HEK293 (cell line): ENCODE measurements around the gene LARGE1.
A peak's percentile ranks its signal among the peaks of the same experiment; 100 is the strongest.

ENCODE experiments used
- CTCF ChIA-PET: fragments of 350-600 bp; formaldehyde crosslinking; extraction: SDS; loops from one replicate; lab custom pipeline; 2021; ENCODE audit warnings: antibody characterized with exemption; lab: Yijun Ruan, JAX
- POLR2A ChIA-PET: fragments of 300-600 bp; formaldehyde crosslinking; extraction: SDS; loops from one replicate; lab custom pipeline; 2020; ENCODE audit warnings: antibody characterized with exemption, inconsistent platforms; lab: Yijun Ruan, JAX
- H3K27ac ChIP-seq: fragments of 200-500 bp; sonication (Bioruptor generic); 2 replicates; pipeline ENCODE4 v1.5.1; 2014; ENCODE audit warnings: low read depth, low read length, control low read depth, inconsistent platforms; ENCODE audit errors: extremely low read depth
- H3K36me3 ChIP-seq, 2 experiments: fragments of 200-500 bp in 1 of 2; sonication (Bioruptor generic) in 1 of 2; 1 replicate in 1 of 2; 2 replicates in 1 of 2; pipeline ENCODE4 v1.5.1; 2014 to 2017; ENCODE audit warnings: inconsistent platforms in 2 of 2, low read length in 2 of 2; ENCODE audit not compliant: control insufficient read depth in 2 of 2, insufficient read depth in 1 of 2
- H3K4me1 ChIP-seq: fragments of 200-500 bp; sonication (Bioruptor generic); 2 replicates; pipeline ENCODE4 v1.5.1; 2014; ENCODE audit warnings: mild to moderate bottlenecking, low read length, inconsistent platforms; ENCODE audit not compliant: control insufficient read depth, insufficient read depth
- H3K4me3 ChIP-seq: 2 replicates; pipeline ENCODE4 v1.5.1; 2011; ENCODE audit warnings: low read depth, mild to moderate bottlenecking, control low read depth, low read length, moderate library complexity
- H3K9me3 ChIP-seq: fragments of 200-500 bp; sonication (Bioruptor generic); 2 replicates; pipeline ENCODE4 v1.5.1; 2014; ENCODE audit warnings: low read depth, low read length, inconsistent platforms; ENCODE audit not compliant: control insufficient read depth, insufficient read depth
- ATF2 ChIP-seq: fragments of 450-650 bp; formaldehyde crosslinking; IDR thresholded peaks from 2 replicates; pipeline ENCODE4 v1.5.1; 2016; ENCODE audit warnings: missing biosample characterization, missing genetic modification characterization, low read depth
- BCL11A ChIP-seq: fragments of 450-650 bp; formaldehyde crosslinking; IDR thresholded peaks from 2 replicates; pipeline ENCODE4 v1.5.1; 2016; ENCODE audit warnings: low read depth, missing biosample characterization, missing genetic modification characterization
- PRDM6 ChIP-seq: fragments of 450-650 bp; formaldehyde crosslinking; IDR thresholded peaks from 2 replicates; pipeline ENCODE4 v1.5.1; 2017; ENCODE audit warnings: missing biosample characterization, missing genetic modification characterization
- RBAK ChIP-seq: fragments of 450-650 bp; formaldehyde crosslinking; IDR thresholded peaks from 2 replicates; pipeline ENCODE4 v1.5.1; 2016; ENCODE audit warnings: missing biosample characterization, missing genetic modification characterization
- SP7 ChIP-seq: fragments of 450-650 bp; formaldehyde crosslinking; IDR thresholded peaks from 2 replicates; pipeline ENCODE4 v1.5.1; 2016; ENCODE audit warnings: missing biosample characterization, missing genetic modification characterization
- ZBTB10 ChIP-seq: fragments of 450-650 bp; formaldehyde crosslinking; IDR thresholded peaks from 2 replicates; pipeline ENCODE4 v1.5.1; 2016; ENCODE audit warnings: missing biosample characterization, missing genetic modification characterization
- ZBTB8A ChIP-seq: fragments of 450-650 bp; formaldehyde crosslinking; IDR thresholded peaks from 2 replicates; pipeline ENCODE4 v1.5.1; 2016; ENCODE audit warnings: missing biosample characterization, missing genetic modification characterization
- ZNF112 ChIP-seq: fragments of 450-650 bp; formaldehyde crosslinking; IDR thresholded peaks from 2 replicates; pipeline ENCODE4 v1.5.0; 2017; ENCODE audit warnings: missing biosample characterization, missing genetic modification characterization
- ZNF114 ChIP-seq: fragments of 450-650 bp; formaldehyde crosslinking; IDR thresholded peaks from 2 replicates; pipeline ENCODE4 v1.5.0; 2017; ENCODE audit warnings: missing biosample characterization, missing genetic modification characterization
- ZNF19 ChIP-seq: fragments of 450-650 bp; formaldehyde crosslinking; IDR thresholded peaks from 2 replicates; pipeline ENCODE4; 2016; ENCODE audit warnings: missing biosample characterization, missing genetic modification characterization, low read depth
- ZNF221 ChIP-seq: fragments of 450-650 bp; formaldehyde crosslinking; IDR thresholded peaks from 2 replicates; pipeline ENCODE4 v1.5.1; 2017; ENCODE audit warnings: missing biosample characterization, missing genetic modification characterization, borderline replicate concordance
- ZNF280D ChIP-seq: fragments of 450-650 bp; formaldehyde crosslinking; IDR thresholded peaks from 2 replicates; pipeline ENCODE4 v1.5.1; 2016; ENCODE audit warnings: missing biosample characterization, missing genetic modification characterization
- ZNF341 ChIP-seq: fragments of 450-650 bp; formaldehyde crosslinking; IDR thresholded peaks from 2 replicates; pipeline ENCODE4; 2016; ENCODE audit warnings: low read depth, missing biosample characterization, missing genetic modification characterization
- ZNF433 ChIP-seq: fragments of 450-650 bp; formaldehyde crosslinking; IDR thresholded peaks from 2 replicates; pipeline ENCODE4 v1.5.1; 2016; ENCODE audit warnings: missing biosample characterization, missing genetic modification characterization, low read depth
- ZNF529 ChIP-seq: fragments of 450-650 bp; formaldehyde crosslinking; IDR thresholded peaks from 2 replicates; pipeline ENCODE4 v1.5.1; 2017; ENCODE audit warnings: missing genetic modification characterization, missing biosample characterization; ENCODE audit not compliant: insufficient replicate concordance
- ZNF548 ChIP-seq: fragments of 450-650 bp; formaldehyde crosslinking; IDR thresholded peaks from 2 replicates; pipeline ENCODE4 v1.5.1; 2016; ENCODE audit warnings: missing biosample characterization, missing genetic modification characterization
- ZNF580 ChIP-seq: fragments of 450-650 bp; formaldehyde crosslinking; IDR thresholded peaks from 2 replicates; pipeline ENCODE4 v1.5.1; 2016; ENCODE audit warnings: missing biosample characterization, missing genetic modification characterization
- ZNF629 ChIP-seq: fragments of 450-650 bp; formaldehyde crosslinking; IDR thresholded peaks from 2 replicates; pipeline ENCODE4 v1.5.1; 2017; ENCODE audit warnings: missing biosample characterization, missing genetic modification characterization
- ZNF785 ChIP-seq: fragments of 450-650 bp; formaldehyde crosslinking; IDR thresholded peaks from 2 replicates; pipeline ENCODE4 v1.5.1; 2016; ENCODE audit warnings: missing biosample characterization, missing genetic modification characterization
- ZNF792 ChIP-seq: fragments of 450-650 bp; formaldehyde crosslinking; IDR thresholded peaks from 2 replicates; pipeline ENCODE4 v1.5.1; 2016; ENCODE audit warnings: missing biosample characterization, missing genetic modification characterization
- ZSCAN16 ChIP-seq: fragments of 450-650 bp; formaldehyde crosslinking; IDR thresholded peaks from 2 replicates; pipeline ENCODE4 v1.5.1; 2016; ENCODE audit warnings: missing biosample characterization, missing genetic modification characterization
- TF ChIP-seq, protein P1 (sequence below): fragments of 450-650 bp; formaldehyde crosslinking; IDR thresholded peaks from 2 replicates; pipeline ENCODE4 v1.5.1; 2016; ENCODE audit warnings: missing biosample characterization, missing genetic modification characterization

LARGE1 gene

DNA sequence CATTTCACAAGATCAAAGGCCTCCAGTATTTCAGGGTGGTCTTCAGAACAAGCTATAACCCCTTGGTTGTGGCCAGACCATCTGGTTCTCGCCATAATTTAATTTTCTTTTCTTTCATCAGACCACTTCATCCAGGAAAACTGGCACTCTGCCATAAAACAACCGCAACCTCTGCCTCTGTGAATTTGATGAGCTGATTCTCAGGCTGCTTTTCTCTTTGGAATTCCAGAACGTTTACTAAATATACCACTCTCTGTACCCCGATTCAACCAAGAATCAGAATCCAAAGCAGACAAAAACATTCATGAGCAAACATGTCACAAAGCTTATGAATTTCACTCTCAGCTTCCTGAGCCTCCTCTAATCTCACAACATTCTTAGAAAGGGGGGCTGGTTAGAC is 530.3 kb downstream of the LARGE1 start (continued):
- TF ChIP-seq ZNF280D (tag by site-specific recombination) (no peak), ZBTB10 (no peak), BCL11A (tag by site-specific recombination) (no peak), ZNF548 (no peak)
- TF ChIP-seq, protein P1, sequence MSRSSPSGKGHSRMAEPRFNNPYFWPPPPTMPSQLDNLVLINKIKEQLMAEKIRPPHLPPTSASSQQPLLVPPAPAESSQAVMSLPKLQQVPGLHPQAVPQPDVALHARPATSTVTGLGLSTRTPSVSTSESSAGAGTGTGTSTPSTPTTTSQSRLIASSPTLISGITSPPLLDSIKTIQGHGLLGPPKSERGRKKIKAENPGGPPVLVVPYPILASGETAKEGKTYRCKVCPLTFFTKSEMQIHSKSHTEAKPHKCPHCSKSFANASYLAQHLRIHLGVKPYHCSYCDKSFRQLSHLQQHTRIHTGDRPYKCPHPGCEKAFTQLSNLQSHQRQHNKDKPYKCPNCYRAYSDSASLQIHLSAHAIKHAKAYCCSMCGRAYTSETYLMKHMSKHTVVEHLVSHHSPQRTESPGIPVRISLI (tag by site-specific recombination), result no peak

DNA sequence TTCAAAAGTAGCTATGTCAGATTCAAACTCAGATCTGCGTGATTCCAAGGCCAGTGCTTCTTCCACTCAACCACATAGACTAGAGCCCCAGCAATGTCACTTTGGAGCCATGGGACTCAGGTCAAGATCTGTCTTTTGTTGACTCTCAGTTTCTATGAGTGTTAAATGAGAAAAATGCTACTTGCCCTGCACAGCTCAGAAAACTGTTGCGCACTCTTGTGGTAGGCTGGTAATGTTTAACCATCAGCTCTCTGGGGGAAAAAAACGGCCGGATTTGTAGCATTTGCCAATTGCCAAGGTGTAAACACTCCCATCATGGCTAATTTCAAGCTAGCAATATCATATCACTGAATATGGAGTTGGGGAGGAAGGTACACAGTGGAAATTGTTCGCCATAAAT is 534.0 kb downstream of the LARGE1 start:
- ChIA-PET CTCF (no interaction called here), POLR2A (no interaction called here)
- no peak overlapping the region for H3K4me3 ChIP-seq
- H3K9me3 ChIP-seq, result no peaks in the 10 kb centered on the region
- no peaks in the 10 kb centered on the region for H3K4me1 ChIP-seq
- H3K27ac ChIP-seq, result no peak overlapping the region
- H3K36me3 ChIP-seq, result peaks cover 0 to 10% of the 10 kb centered on the region in 2 experiments; a peak in 1 of 3 replicates
- TF ChIP-seq ZNF112 (tag by site-specific recombination) (peak; percentile 51; the same call in 1 of the 2 replicates), ZNF19 (tag by site-specific recombination) (no peak), ZNF529 (no peak)

- H3K27ac ChIP-seq, result no peak overlapping the region
- ChIA-PET CTCF (no interaction called here), POLR2A (no interaction called here)
- H3K9me3 ChIP-seq, result no peaks in the 10 kb centered on the region
- H3K4me3 ChIP-seq, result no peak overlapping the region
- no peak for TF ChIP-seq ZNF433 (tag by site-specific recombination)
- TF ChIP-seq ZNF112 (tag by site-specific recombination), result no peak
- no peak for TF ChIP-seq ZNF114
- no peak for TF ChIP-seq ZNF221 (tag by site-specific recombination)
- TF ChIP-seq ZSCAN16 (tag by site-specific recombination), result no peak
- no peak for TF ChIP-seq SP7 (tag by site-specific recombination)
- TF ChIP-seq ZNF580 (tag by site-specific recombination), result no peak
- no peak for TF ChIP-seq RBAK (tag by site-specific recombination)
- no peak for TF ChIP-seq ZNF792 (tag by site-specific recombination)
- no peak for TF ChIP-seq ATF2 (tag by site-specific recombination)
- TF ChIP-seq ZBTB8A, result no peak
- TF ChIP-seq ZNF341, result no peak
- no peak for TF ChIP-seq ZNF629 (tag by site-specific recombination)
- TF ChIP-seq ZNF785 (tag by site-specific recombination), result no peak
- no peak for TF ChIP-seq PRDM6 (tag by site-specific recombination)
- peaks cover 0 to 10% of the 10 kb centered on the region in 2 experiments; a peak in 1 of 3 replicates for H3K36me3 ChIP-seq
- H3K4me1 ChIP-seq, result no peaks in the 10 kb centered on the region
Measured at GRCh38 chr22:33385611-33386010, 534.7 kb downstream of the LARGE1 start.
